KMS-11 (cell line): Measurements from ENCODE around the gene AHCYL2.

Source experiments
- H2AFZ ChIP-seq: fragments of 200-600 bp; sonication (generic); 2 replicates; pipeline ENCODE4 v1.6.1; 2016; ENCODE audit warnings: antibody characterized with exemption, mixed run types, low read depth
- H3K27ac ChIP-seq: fragments of 200-600 bp; sonication (generic); 2 replicates; pipeline ENCODE4 v1.6.1; 2016; ENCODE audit warnings: mild to moderate bottlenecking, mixed run types
- H3K27me3 ChIP-seq: fragments of 200-600 bp; sonication (generic); 2 replicates; pipeline ENCODE4 v1.6.1; 2017; ENCODE audit warnings: mild to moderate bottlenecking, low read depth, mixed run types, moderate library complexity; ENCODE audit not compliant: insufficient read depth
- H3K36me3 ChIP-seq: fragments of 200-600 bp; sonication (generic); 2 replicates; pipeline ENCODE4 v1.6.1; 2017; ENCODE audit warnings: mild to moderate bottlenecking, mixed run types; ENCODE audit not compliant: insufficient read depth
- H3K4me1 ChIP-seq: fragments of 200-600 bp; sonication (generic); 2 replicates; pipeline ENCODE4 v1.6.1; 2016; ENCODE audit warnings: mild to moderate bottlenecking, low read depth, mixed run types; ENCODE audit not compliant: poor library complexity, severe bottlenecking
- H3K4me2 ChIP-seq: fragments of 200-600 bp; sonication (generic); 2 replicates; pipeline ENCODE4 v1.7.0; 2016; ENCODE audit warnings: mild to moderate bottlenecking, mixed run types
- H3K4me3 ChIP-seq: fragments of 200-600 bp; sonication (generic); IDR thresholded peaks from 2 replicates; pipeline ENCODE4 v1.6.1; 2017; ENCODE audit warnings: low read depth, low read length, mixed read lengths; ENCODE audit not compliant: insufficient read depth
- H3K79me2 ChIP-seq: fragments of 200-600 bp; sonication (generic); 2 replicates; pipeline ENCODE4 v1.6.1; 2016; ENCODE audit warnings: low read depth, mixed run types; ENCODE audit not compliant: insufficient read depth
- H3K9ac ChIP-seq: fragments of 200-600 bp; sonication (generic); 2 replicates; pipeline ENCODE4 v1.6.1; 2016; ENCODE audit warnings: mild to moderate bottlenecking, mixed run types
- H4K20me1 ChIP-seq: fragments of 200-600 bp; sonication (generic); 2 replicates; pipeline ENCODE4 v1.6.1; 2016; ENCODE audit warnings: mild to moderate bottlenecking, mixed run types; ENCODE audit not compliant: insufficient read depth
- CTCF ChIP-seq: fragments of 200-600 bp; sonication (generic); conservative IDR thresholded peaks from 2 replicates; pipeline ENCODE4 v1.6.1; 2017; ENCODE audit warnings: low read depth, mild to moderate bottlenecking, antibody characterized with exemption, low read length, moderate library complexity, mixed read lengths

Gene AHCYL2

GRCh38 chr7:129435414-129435829, 210.6 kb downstream of the AHCYL2 start:
- H3K4me3 ChIP-seq, result no peak overlapping the region
- H3K4me1 ChIP-seq, result peaks cover 5% of the 10 kb centered on the region

GRCh38 chr7:129436335-129436923, 211.6 kb downstream of the AHCYL2 start:
- Histone ChIP-seq H3K27me3 (peaks cover 6% of the 10 kb centered on the region; the same call in 1 of the 2 replicates), H3K79me2 (no peaks in the 10 kb centered on the region), H3K4me3 (no peak overlapping the region), H2AFZ (no peak overlapping the region), H3K4me2 (no peak overlapping the region), H4K20me1 (no peaks in the 10 kb centered on the region), H3K36me3 (no peaks in the 10 kb centered on the region), H3K4me1 (peaks cover 5% of the 10 kb centered on the region), H3K9ac (no peak overlapping the region), H3K27ac (no peak overlapping the region)
- TF ChIP-seq CTCF, result no peak

More at GRCh38 chr7:129435414-129435829, 210.6 kb downstream of the AHCYL2 start:
- H3K9ac ChIP-seq, result no peak overlapping the region
- peak overlapping the region; percentile 82 for H3K4me2 ChIP-seq
- H3K79me2 ChIP-seq, result no peaks in the 10 kb centered on the region
- no peak overlapping the region for H2AFZ ChIP-seq
- H3K27me3 ChIP-seq, result peaks cover 6% of the 10 kb centered on the region; the same call in 1 of the 2 replicates
- no peak for TF ChIP-seq CTCF
- H3K27ac ChIP-seq, result no peak overlapping the region
- H4K20me1 ChIP-seq, result no peaks in the 10 kb centered on the region
- no peaks in the 10 kb centered on the region for H3K36me3 ChIP-seq

GRCh38 chr7:129437190-129437589, 212.4 kb downstream of the AHCYL2 start:
- H3K36me3 ChIP-seq, result no peaks in the 10 kb centered on the region
- peaks cover 6% of the 10 kb centered on the region; the same call in 1 of the 2 replicates for H3K27me3 ChIP-seq
- no peak overlapping the region for H3K27ac ChIP-seq
- no peak overlapping the region for H2AFZ ChIP-seq
- H3K9ac ChIP-seq, result no peak overlapping the region
- H3K4me1 ChIP-seq, result peaks cover 5% of the 10 kb centered on the region
- no peak for TF ChIP-seq CTCF
- no peaks in the 10 kb centered on the region for H3K79me2 ChIP-seq
- no peak overlapping the region for H3K4me2 ChIP-seq
- no peak overlapping the region for H3K4me3 ChIP-seq
- H4K20me1 ChIP-seq, result no peaks in the 10 kb centered on the region

GRCh38 chr7:129438281-129438838, 213.5 kb downstream of the AHCYL2 start:
- no peaks in the 10 kb centered on the region for H3K36me3 ChIP-seq
- no peaks in the 10 kb centered on the region for H3K79me2 ChIP-seq
- no peak overlapping the region for H2AFZ ChIP-seq
- peaks cover 2% of the 10 kb centered on the region for H3K4me1 ChIP-seq
- no peak overlapping the region for H3K27ac ChIP-seq
- no peak overlapping the region for H3K9ac ChIP-seq
- peaks cover 6% of the 10 kb centered on the region; the same call in 1 of the 2 replicates for H3K27me3 ChIP-seq
- no peak for TF ChIP-seq CTCF
- no peaks in the 10 kb centered on the region for H4K20me1 ChIP-seq
- no peak overlapping the region for H3K4me2 ChIP-seq
- H3K4me3 ChIP-seq, result no peak overlapping the region
